Measurements from ENCODE around the gene NPHS2.
"Not testable (repeated sequence)": the region's sequence is repeated elsewhere in the genome, so short reads cannot be mapped to it uniquely, and the experiment has no call there.

The NPHS2 gene

DNA sequence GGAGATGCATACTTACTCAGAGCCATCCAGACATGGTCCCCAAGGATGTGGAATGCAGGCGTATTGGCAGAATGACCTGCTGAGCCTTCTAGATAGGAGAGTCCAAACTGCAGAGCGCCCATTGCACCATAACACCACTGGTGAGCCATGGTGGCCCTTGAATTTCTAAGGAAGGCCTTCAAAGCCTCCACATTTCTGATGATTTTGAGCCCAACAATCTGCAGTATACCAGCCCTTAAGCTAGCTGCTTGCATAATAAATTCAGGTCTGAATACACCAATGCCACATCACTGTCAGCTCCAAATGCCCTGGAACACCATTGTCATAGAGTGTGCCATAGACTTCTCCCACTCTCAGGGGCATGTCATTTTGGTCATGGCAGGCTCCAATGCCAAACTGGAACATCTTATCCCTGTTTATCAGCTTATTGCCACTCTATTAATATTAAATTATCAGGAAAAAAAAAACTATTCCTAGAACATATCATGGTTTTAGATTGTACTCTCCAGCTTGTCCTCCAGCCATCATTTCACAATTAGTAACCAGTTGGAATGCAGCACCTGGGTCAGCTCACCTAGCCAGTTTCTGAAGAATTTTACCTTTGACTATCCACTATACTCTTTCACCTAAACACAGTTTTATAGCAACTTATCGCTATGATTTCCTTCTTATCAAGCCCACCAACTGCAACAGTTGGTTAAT, 26.9 kb downstream of the NPHS2 start:
- no peak overlapping the region for H3K4me3 ChIP-seq (ENCODE audit: low read depth, low read length)
- TF ChIP-seq, protein P1, sequence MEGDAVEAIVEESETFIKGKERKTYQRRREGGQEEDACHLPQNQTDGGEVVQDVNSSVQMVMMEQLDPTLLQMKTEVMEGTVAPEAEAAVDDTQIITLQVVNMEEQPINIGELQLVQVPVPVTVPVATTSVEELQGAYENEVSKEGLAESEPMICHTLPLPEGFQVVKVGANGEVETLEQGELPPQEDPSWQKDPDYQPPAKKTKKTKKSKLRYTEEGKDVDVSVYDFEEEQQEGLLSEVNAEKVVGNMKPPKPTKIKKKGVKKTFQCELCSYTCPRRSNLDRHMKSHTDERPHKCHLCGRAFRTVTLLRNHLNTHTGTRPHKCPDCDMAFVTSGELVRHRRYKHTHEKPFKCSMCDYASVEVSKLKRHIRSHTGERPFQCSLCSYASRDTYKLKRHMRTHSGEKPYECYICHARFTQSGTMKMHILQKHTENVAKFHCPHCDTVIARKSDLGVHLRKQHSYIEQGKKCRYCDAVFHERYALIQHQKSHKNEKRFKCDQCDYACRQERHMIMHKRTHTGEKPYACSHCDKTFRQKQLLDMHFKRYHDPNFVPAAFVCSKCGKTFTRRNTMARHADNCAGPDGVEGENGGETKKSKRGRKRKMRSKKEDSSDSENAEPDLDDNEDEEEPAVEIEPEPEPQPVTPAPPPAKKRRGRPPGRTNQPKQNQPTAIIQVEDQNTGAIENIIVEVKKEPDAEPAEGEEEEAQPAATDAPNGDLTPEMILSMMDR (IDR thresholded peaks at IDR 0.05; ENCODE audit: insufficient read depth, low read depth, low read length, missing control alignments) = no peak
- DNase-seq (ENCODE audit: low read depth) = no peak

DNA sequence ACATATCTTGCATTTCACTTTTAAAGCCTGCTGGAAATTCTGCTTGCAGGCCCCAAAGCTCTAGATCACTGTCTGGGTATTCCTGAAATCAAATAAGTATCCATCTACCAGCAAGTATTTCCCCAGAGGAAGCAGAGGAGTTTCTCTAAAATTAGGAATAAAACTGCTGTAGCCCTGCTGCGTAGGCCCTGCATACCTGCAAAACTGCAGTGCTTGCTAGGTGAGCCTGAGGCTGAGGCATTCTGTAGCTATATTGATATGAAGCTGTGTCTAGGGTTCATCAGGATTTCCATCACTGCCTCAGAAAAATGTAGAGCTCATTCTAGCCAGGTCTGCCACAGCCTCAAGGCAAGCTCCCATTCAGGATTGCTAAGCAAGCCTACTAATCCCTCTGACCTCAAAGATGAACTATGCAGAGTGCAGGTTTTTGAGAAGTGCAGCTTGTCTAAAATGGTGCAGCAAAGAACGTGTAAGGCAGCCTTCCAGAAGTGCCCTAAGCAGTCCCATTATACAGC, 28.7 kb downstream of the NPHS2 start:
- TF ChIP-seq, protein P1 (IDR thresholded peaks at IDR 0.05; ENCODE audit: insufficient read depth, low read depth, low read length, missing control alignments) = no peak
- H3K4me3 ChIP-seq (ENCODE audit: low read depth, low read length) = no peak overlapping the region
- DNase-seq (ENCODE audit: low read depth) = no peak

DNA sequence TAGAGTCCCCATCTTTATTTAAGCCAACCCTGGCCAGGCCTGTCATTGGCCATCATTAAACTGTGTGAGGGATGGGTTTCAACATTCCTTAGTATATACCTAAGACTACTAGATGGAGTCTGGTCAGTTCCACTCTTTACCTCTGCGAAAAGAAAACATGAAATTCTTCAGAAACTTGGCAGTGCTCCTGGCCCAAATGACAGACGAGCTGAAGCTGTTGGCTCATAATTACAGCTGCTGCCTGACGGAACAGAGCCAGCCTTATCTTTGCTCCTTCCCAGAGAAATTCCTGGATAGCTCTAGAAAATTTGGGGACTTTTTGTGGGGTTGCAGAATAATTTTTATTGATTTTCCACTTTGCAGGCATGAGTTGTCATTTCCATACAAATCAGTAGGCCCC, 30.4 kb downstream of the NPHS2 start:
- TF ChIP-seq, protein P1 (IDR thresholded peaks at IDR 0.05; ENCODE audit: insufficient read depth, low read depth, low read length, missing control alignments) = no peak
- DNase-seq (ENCODE audit: low read depth) = no peak
- no peak overlapping the region for H3K4me3 ChIP-seq (ENCODE audit: low read depth, low read length)

DNA sequence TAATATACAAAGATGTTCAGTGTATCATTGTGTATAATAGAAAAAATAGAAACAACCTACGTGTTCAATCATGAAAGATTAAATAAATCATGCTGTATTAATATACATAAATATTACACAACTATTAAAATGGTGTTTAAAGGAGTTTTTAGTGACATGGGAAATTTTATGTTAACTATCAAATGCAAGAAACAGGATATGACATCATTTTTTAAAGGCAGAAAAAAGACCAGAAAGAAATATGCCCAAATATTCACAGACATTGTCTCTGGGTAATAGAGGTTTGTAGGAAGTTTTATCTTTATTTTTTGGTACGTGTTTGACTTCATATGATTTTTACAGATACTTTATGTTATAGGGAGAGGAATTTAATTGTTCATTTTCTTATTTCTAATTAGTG, 34.0 kb downstream of the NPHS2 start:
- TF ChIP-seq, protein P1 (IDR thresholded peaks at IDR 0.05; ENCODE audit: insufficient read depth, low read depth, low read length, missing control alignments) = no peak
- no peak for DNase-seq (ENCODE audit: low read depth)
- H3K4me3 ChIP-seq (ENCODE audit: low read depth, low read length) = no peak overlapping the region

DNA sequence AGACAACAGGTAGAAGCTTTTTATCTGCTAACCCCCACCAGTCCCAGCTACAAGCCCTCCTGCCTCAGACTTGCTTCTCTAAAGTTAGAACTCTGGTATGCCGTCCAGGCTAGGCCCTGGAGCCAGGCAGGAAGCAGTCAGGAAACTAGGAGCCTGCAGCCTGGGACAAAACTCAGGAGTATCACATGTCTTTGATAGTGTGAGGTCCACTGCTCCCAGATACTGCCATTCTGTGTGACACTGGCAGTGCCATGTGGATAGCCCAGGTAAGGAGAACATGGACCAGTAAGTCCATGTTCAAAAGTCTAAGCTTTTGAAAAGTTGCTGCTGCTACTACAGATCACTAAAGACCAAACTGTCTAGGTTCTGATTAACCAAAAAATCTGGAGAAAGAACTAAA, 45.4 kb downstream of the NPHS2 start:
- no peak overlapping the region for H3K4me3 ChIP-seq (ENCODE audit: low read depth, low read length)
- no peak for DNase-seq (ENCODE audit: low read depth)
- TF ChIP-seq, protein P1 (IDR thresholded peaks at IDR 0.05; ENCODE audit: insufficient read depth, low read depth, low read length, missing control alignments) = no peak

DNA sequence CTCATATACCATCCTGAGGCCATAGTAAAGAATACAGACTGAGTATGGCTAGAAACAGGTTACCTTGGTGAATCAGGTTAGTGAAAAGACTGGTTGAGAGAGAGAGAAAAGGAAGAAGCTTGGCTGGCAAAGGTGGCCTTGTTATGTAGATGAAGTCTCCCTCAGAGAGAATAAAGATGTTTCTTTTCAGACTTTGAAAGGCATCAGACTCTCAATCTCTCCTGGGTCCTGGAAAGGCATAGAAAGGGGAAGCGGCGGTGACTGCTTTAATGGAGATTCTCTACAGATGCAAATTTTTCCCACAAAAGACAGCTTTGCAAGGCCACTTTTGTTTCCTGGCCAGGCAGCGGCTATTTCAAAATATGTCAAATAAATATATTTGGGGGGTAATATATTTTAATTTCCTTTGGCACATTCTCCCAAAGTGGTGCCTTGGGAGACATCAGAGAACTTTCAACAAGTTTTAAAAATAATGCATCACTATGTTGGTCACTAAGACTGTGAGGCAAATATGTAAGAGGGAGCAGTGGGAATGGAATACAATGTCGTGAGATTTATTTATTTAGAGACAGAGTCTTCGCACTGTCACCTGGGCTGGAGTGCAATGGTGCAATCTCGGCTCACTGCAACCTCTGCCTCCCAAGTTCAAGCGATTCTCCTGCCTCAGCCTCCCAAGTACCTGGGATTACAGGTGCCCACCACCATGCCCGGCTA, 46.1 kb downstream of the NPHS2 start:
- H3K4me3 ChIP-seq (ENCODE audit: low read depth, low read length) = no peak overlapping the region
- TF ChIP-seq, protein P1 (IDR thresholded peaks at IDR 0.05; ENCODE audit: insufficient read depth, low read depth, low read length, missing control alignments) = no peak
- DNase-seq (ENCODE audit: low read depth) = no peak

DNA sequence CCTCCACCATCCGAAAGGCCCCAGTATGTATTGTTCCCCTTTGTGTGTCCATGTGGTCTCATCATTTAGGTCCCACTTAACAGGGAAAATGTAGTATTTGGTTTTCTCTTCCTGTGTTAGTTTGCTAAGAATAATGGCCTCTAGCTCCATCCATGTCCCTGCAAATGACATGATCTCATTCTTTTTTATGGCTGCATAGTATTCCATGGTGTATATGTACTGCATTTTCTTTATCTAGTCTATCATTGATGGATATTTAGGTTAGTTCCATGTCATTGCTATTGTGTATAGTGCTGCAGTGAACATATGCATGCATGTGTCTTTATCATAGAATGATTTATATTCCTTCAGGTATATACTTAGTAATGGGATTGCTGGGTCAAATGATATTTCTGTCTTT, 57.2 kb downstream of the NPHS2 start:
- not testable (repeated sequence) for H3K4me3 ChIP-seq (ENCODE audit: low read depth, low read length); DNase-seq (ENCODE audit: low read depth)
